Gastrocnemius medialis (tissue), 4 donors: ENCODE data around the gene PICALM.
"Not testable (repeated sequence)": the region's sequence is repeated elsewhere in the genome, so short reads cannot be mapped to it uniquely, and the experiment has no call there.

Experiments
- POLR2A ChIP-seq, 2 donors: fragments of 450-650 bp; IDR thresholded peaks; one replicate each; pipeline ENCODE4 v1.6.1; 2017; ENCODE audit warnings: antibody characterized with exemption in 2 of 2, mild to moderate bottlenecking in 2 of 2, moderate library complexity in 2 of 2
- TF ChIP-seq, protein P1 (sequence below), 5 experiments: fragments of 450-650 bp in 3 of 5; fragments of 200-600 bp in 2 of 5; sonication (generic) in 2 of 5; IDR thresholded peaks in 4 of 5; conservative IDR thresholded peaks in 1 of 5; 1 replicate in 4 of 5; 2 replicates in 1 of 5; pipeline ENCODE4 v1.5.1; 2016 to 2019; ENCODE audit warnings: antibody characterized with exemption in 5 of 5, mild to moderate bottlenecking in 3 of 5, moderate library complexity in 3 of 5

GRCh38 chr11:85952108-85952485 is 116.8 kb downstream of the PICALM start:
- TF ChIP-seq POLR2A (IDR thresholded peaks at IDR 0.05), result not testable (repeated sequence)
- TF ChIP-seq, protein P1, sequence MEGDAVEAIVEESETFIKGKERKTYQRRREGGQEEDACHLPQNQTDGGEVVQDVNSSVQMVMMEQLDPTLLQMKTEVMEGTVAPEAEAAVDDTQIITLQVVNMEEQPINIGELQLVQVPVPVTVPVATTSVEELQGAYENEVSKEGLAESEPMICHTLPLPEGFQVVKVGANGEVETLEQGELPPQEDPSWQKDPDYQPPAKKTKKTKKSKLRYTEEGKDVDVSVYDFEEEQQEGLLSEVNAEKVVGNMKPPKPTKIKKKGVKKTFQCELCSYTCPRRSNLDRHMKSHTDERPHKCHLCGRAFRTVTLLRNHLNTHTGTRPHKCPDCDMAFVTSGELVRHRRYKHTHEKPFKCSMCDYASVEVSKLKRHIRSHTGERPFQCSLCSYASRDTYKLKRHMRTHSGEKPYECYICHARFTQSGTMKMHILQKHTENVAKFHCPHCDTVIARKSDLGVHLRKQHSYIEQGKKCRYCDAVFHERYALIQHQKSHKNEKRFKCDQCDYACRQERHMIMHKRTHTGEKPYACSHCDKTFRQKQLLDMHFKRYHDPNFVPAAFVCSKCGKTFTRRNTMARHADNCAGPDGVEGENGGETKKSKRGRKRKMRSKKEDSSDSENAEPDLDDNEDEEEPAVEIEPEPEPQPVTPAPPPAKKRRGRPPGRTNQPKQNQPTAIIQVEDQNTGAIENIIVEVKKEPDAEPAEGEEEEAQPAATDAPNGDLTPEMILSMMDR (IDR thresholded peaks at IDR 0.05 in 4 of 5, conservative IDR thresholded peaks at IDR 0.05 in 1 of 5), result not testable (repeated sequence)
